GM21515 (cell line): ENCODE data around the gene BSN.
A peak's percentile ranks its signal among the peaks of the same experiment; 100 is the strongest.

Experiments used
- ATAC-seq: cut with Tn5 transposase; IDR thresholded peaks from one replicate; pipeline ENCODE4 v1.9.1; 2021; ENCODE audit not compliant: unreplicated experiment

The BSN gene

GRCh38 chr3:49713336-49714105 is 159.2 kb downstream of the BSN start:
- no peak for ATAC-seq

DNA sequence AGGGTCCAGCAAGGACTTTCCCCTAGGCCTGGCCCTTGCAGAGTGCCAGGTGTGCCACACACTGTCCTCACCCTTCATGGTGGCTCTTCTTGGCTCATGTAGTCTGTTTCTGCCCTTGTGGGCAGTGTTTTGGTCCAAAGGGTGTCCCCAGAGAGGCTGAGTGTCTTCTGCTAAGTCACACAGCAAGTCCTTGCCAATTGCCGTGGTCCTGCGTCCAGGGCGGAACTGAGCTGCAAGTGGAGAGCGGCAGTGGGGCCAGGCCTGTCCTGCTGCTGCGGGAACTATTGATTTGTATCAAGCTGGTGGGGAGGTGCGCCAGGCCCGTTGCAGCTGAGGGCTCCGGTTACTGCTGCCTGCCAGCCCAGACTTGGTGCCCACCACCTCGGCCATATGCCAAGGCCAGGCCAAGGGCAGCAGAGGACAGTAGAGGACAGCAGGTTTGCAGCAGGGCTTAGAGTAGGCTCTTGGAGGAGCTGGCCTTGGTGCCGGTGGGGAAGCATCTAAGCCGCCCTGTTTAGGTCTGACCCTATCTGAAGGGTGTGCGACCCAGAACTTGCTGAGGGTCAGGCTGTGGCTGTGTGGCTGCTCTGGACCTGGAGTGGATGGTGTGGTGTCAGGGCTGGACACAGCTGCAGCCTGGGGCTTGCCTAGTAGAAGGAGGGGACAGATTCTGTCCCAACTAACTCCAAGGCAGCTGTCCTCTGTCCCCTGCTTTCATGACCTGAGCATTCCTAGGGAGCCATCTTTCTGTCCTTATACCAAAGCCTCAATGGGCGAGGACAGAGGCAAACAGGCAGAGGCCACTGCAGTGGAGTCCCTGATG is 160.7 kb downstream of the BSN start:
- ATAC-seq: no peak

DNA sequence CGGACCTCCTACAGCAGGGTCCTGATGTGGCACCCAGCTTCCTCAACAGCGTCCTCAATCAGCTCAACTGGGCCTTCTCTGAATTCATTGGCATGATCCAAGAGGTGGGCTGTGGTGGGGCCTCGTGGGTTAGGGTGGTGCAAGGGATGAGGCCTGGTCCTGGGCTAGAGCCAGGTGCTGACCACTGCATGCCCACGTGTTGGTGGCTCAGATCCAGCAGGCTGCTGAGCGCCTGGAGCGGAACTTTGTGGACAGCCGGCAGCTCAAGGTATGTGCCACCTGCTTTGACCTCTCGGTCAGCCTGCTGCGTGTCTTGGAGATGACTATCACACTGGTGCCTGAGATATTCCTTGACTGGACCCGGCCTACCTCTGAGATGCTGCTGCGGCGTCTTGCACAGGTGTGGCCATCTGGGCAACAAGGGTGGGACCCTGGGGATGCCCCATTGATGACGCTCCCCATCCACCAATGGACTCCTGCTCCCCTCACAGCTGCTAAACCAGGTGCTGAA is 161.4 kb downstream of the BSN start:
- ATAC-seq: no peak

DNA sequence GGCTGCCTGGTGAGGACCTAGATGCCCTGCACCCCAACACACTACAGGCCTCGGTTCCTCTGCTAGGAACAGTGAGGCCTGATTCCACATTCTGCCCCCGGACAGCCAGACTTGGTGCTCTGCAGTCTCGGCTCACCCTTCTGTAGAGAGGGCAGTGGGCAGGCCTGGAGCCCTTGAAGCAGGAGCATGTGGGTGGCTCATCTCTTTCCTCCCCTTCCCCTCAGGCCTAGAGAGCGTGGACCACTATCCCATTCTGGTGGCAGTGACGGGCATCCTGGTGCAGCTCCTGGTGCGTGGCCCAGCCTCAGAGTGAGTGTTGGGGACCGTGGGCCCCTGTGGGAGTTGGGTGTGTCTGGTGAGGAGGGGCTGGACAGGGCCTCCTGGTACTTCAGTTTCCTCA is 161.9 kb downstream of the BSN start:
- ATAC-seq: no peak

- ATAC-seq: no peak
Observed at GRCh38 chr3:49716691-49717210, 162.5 kb downstream of the BSN start.

- ATAC-seq: no peak
Observed at GRCh38 chr3:49717211-49717958, 163.1 kb downstream of the BSN start.

GRCh38 chr3:49717959-49718857 is 163.9 kb downstream of the BSN start:
- ATAC-seq: no peak

DNA sequence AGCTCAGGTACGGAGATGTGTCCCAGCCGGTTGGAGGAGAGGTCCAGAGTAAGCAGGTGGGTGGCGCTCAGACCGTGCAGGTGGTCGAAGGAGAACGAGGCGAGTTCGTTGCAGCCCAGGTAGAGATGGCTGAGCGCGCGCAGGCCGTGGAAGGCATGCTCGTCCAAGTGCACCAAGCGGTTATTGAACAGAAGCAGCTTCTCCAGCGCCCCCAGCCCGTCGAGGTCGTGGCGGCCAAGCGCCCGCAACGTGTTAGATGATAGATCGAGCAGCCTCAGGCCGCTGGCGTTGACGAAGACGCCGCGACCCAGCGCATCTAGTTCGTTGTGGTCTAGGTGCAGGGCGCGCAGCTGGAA is 164.6 kb downstream of the BSN start:
- ATAC-seq: no peak

DNA sequence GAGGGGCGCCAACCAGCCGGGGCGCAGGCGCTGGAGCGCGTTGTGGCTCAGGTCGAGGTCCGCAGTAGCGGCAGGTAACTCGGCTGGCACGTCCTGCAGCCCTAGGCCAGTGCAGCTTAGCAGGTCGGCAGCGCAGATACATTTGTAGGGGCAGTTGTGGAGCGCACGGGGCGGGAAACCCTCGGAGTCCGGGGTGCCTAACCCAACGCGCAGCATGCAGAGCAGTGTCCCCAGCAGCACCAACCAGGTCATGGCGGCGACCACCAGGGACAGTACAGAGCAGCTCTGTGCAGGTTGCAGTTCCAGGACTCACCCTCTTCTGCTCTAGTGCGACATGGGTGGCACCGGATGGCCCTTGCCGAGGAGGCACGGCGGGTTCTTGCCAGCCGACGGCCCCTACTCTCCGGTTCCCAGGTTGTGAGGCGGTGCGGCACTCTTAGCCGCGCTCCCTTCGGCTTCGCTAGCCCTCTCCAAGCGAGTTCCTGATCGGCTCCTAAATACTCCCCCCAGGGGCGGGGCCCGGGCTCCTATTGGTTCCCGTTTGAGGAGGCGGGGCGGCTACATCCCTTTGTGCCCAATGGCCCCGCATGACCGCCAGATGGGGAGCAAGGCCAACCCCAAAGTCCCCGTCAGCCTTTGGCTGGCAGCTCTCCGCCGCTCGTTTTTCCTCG is 165.1 kb downstream of the BSN start, which contains the start of gene AMIGO3:
Gene AMIGO3 (minus strand): TSS at position 471 of the 671 bp plus-strand sequence. CDS start 219 bp downstream, at position 252.
- ATAC-seq: peak; percentile 40
